ENCODE measurements around the gene ZNF385A. TPM values are rescaled to one million over a fixed set of nuclear protein-coding genes. Genes with fewer than 3 reads are reported as not detected.
A peak's percentile ranks its signal among the peaks of the same experiment; 100 is the strongest.

Gene ZNF385A, protein sequence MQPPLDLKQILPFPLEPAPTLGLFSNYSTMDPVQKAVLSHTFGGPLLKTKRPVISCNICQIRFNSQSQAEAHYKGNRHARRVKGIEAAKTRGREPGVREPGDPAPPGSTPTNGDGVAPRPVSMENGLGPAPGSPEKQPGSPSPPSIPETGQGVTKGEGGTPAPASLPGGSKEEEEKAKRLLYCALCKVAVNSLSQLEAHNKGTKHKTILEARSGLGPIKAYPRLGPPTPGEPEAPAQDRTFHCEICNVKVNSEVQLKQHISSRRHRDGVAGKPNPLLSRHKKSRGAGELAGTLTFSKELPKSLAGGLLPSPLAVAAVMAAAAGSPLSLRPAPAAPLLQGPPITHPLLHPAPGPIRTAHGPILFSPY
- total RNA-seq (2021), result 5.7 and 6.2 TPM in 2 replicates
- long read RNA-seq, partial matches to known transcripts, result 0 of 1 reads
- long read RNA-seq, other reads (novel, unspliced or antisense), result 1 of 1 reads

DNA sequence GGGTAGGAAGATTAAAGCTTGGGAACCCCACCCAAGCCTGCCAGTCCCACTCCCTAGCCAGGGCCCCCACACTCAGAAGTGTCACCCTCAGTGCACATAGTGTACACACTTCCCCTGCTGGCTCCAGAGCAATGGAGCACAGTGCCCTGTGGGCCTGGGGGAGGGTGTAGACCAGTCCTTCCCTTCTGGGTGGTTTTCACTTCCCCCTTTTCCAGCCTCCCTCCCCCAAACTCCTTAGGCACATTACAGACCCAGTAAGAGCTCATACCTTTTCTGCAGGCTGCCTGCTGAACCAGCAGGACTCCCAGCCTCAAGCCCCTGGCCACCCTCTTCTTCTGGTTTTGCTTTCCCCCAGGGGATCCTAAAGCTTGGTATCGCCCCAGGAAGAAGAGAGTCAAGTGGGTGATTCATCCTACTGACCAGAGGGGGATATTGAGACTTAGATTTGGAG lies at the start of gene ZNF385A:
Gene ZNF385A (minus strand): TSS at position 143 of the 451 bp plus-strand sequence. CDS start 219 bp downstream, outside the sequence.
- whole genome bisulfite sequencing (ENCODE audit: extremely low coverage, insufficient read length, low lambda C conversion rate), result no CpG with 5 or more reads among the region's 1 CpG
- Histone ChIP-seq H3K27ac (ENCODE audit: insufficient read length, low read depth, low read length) (no peak within 1 kb of the TSS), H3K27me3 (ENCODE audit: insufficient read depth, low read length) (no peaks in the 10 kb centered on the region), H3K9ac (ENCODE audit: extremely low read depth, insufficient read length, low read length) (no peak within 1 kb of the TSS), H2BK20ac (ENCODE audit: low read depth, low read length, poor library complexity, severe bottlenecking) (no peak within 1 kb of the TSS), H4K5ac (ENCODE audit: insufficient read length, low read depth, low read length) (no peak within 1 kb of the TSS), H3K79me2 (ENCODE audit: insufficient read depth, low read length) (no peaks in the 10 kb centered on the region; the same call in 1 of the 2 replicates), H2BK120ac (ENCODE audit: low read depth, low read length, poor library complexity, severe bottlenecking) (no peak within 1 kb of the TSS), H3T11ph (ENCODE audit: low read length) (no peak within 1 kb of the TSS), H2BK5ac (ENCODE audit: insufficient read length, low read length) (no peak within 1 kb of the TSS), H3K4ac (ENCODE audit: low read depth, low read length) (no peak within 1 kb of the TSS), H2BK15ac (ENCODE audit: low read depth, low read length) (no peak within 1 kb of the TSS), H3K18ac (ENCODE audit: insufficient read length, low read depth, low read length) (no peak within 1 kb of the TSS), H3K9me3 (ENCODE audit: control insufficient read depth, low read depth, low read length) (no peaks in the 10 kb centered on the region), H3K56ac (ENCODE audit: insufficient read length, low read depth, low read length) (no peak within 1 kb of the TSS), H4K91ac (ENCODE audit: insufficient read length, low read depth, low read length) (no peak within 1 kb of the TSS), H2BK12ac (ENCODE audit: insufficient read length, low read depth, low read length) (no peak within 1 kb of the TSS), H3K23me2 (ENCODE audit: insufficient read length, low read depth, low read length, poor library complexity, severe bottlenecking) (peaks cover 8% of the 10 kb centered on the region), H2AFZ (ENCODE audit: low read length) (no peak within 1 kb of the TSS), H3K23ac (ENCODE audit: insufficient read length, low read depth, low read length) (no peak within 1 kb of the TSS), H3K4me1 (ENCODE audit: insufficient read depth, low read length) (peaks cover 25% of the 10 kb centered on the region), H3K79me1 (ENCODE audit: insufficient read depth, low read depth, low read length, poor library complexity, severe bottlenecking) (no peaks in the 10 kb centered on the region), H3K14ac (ENCODE audit: insufficient read depth, low read length) (no peak within 1 kb of the TSS), H4K20me1 (ENCODE audit: control insufficient read depth, insufficient read depth, insufficient read length) (no peaks in the 10 kb centered on the region), H2AK5ac (ENCODE audit: insufficient read length, low read length) (no peak within 1 kb of the TSS), H4K8ac (replicated peaks; ENCODE audit: insufficient read length, low read depth, low read length) (no peak within 1 kb of the TSS), H3K4me2 (ENCODE audit: insufficient read depth, insufficient read length, low read length) (peak within 1 kb of the TSS; percentile 17)
- H3K27ac Mint-ChIP-seq, result peak within 1 kb of the TSS in 2 of 3 experiments; percentile 66 to 79; a peak in 3 of 7 replicates
- no peak for DNase-seq
- no peaks in the 10 kb centered on the region for H3K27me3 Mint-ChIP-seq (ENCODE audit: low read depth)
- peaks cover 59 to 62% of the 10 kb centered on the region in 2 experiments for H3K4me1 Mint-ChIP-seq
- TF ChIP-seq, protein P1, sequence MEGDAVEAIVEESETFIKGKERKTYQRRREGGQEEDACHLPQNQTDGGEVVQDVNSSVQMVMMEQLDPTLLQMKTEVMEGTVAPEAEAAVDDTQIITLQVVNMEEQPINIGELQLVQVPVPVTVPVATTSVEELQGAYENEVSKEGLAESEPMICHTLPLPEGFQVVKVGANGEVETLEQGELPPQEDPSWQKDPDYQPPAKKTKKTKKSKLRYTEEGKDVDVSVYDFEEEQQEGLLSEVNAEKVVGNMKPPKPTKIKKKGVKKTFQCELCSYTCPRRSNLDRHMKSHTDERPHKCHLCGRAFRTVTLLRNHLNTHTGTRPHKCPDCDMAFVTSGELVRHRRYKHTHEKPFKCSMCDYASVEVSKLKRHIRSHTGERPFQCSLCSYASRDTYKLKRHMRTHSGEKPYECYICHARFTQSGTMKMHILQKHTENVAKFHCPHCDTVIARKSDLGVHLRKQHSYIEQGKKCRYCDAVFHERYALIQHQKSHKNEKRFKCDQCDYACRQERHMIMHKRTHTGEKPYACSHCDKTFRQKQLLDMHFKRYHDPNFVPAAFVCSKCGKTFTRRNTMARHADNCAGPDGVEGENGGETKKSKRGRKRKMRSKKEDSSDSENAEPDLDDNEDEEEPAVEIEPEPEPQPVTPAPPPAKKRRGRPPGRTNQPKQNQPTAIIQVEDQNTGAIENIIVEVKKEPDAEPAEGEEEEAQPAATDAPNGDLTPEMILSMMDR (conservative IDR thresholded peaks at IDR 0.05), result no peak
- H3K4me3 Mint-ChIP-seq, result peak within 1 kb of the TSS; percentile 25 to 60
- H3K36me3 Mint-ChIP-seq (ENCODE audit: insufficient read depth in 1 of 3, low read depth in 3 of 3), result peaks cover 2 to 23% (median 8%) of the 10 kb centered on the region in 3 experiments; a peak in 6 of 7 replicates
- no peaks in the 10 kb centered on the region for H3K9me3 Mint-ChIP-seq
